Renal cortical epithelial cell (primary cell): ENCODE results near the gene ZMIZ1. TPM values are rescaled to one million over a fixed set of nuclear protein-coding genes. Genes with fewer than 3 reads are reported as not detected.

Source experiments
- DNase-seq: peaks from one replicate; pipeline ENCODE4 v3.0.0-alpha.2; 2011; ENCODE audit warnings: low read depth
- total RNA-seq: library from RNA; depleted of rRNA; stranded (reverse); fragments of >200 nt; gene quantifications from 2 replicates; pipeline ENCODE4 v1.2.3, GENCODE V29; 2014

Gene ZMIZ1
- total RNA-seq, 1 donor from 2014 or later: 45.0 TPM

DNA sequence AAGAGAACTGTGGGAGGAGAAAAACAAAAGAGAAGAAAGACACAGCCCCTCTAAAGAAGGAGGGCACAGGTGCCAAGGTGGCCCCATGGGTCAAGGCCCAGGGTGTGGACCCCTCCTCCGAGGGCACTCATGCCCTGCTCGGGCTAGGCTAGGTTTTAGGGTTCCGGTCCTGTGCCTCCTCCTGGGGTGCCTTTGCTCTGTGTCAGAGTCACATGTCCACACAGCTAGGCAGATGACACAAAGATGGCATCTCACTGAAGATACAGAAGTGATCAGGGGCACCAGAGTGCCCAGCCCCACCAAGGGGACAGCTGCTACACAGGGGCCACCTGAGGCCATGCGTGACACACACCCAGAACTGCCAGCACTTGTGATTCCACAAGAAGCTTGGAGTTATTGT is 162.1 kb downstream of the ZMIZ1 start:
- no peak for DNase-seq

- DNase-seq: no peak
Measured at GRCh38 chr10:79231908-79232307, 163.1 kb downstream of the ZMIZ1 start.

- DNase-seq: no peak
Measured at GRCh38 chr10:79232864-79233263, 164.1 kb downstream of the ZMIZ1 start.

DNA sequence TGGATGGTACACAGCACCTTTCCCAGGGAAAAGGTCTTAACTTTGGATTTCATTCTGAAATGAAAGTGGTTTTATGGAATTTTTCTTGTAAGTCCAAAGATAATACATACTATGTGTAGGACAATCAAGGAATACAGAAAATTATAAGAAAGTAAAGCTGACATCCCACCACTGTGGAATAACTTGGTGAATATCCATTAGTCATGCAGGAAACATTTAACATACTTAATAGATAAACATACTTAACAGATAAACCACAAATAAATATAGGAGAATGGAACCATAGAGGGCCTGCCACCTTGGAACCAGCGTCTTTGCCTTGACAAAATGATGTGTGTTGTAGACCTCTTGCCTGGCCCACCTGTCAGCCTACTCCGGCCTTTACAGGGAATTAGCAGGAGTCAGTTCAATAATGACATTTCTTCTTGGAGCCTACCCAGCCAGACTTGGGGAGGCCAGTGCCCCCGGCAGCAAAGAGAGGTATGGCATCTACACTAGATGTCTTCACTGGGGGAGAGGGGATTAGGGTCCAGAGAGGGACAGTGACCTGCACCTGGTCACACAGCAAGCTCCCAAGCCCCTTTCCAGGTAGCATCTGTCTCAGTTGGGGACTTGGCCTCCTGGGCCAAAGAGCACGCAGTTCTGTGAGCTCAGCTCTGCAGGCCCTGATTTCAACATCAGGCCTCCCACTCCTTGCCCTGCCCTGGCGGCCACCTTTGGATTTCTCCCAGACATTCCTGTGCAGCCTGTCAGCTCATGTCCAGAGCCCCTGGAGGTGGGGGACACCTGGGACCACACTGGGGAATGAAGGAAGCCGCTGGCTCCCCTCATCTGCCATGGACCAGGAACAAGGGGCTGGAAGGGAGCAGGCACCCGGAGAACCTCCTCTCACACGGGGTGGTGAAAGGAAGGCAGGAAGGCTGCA is 165.9 kb downstream of the ZMIZ1 start:
- DNase-seq: no peak

DNA sequence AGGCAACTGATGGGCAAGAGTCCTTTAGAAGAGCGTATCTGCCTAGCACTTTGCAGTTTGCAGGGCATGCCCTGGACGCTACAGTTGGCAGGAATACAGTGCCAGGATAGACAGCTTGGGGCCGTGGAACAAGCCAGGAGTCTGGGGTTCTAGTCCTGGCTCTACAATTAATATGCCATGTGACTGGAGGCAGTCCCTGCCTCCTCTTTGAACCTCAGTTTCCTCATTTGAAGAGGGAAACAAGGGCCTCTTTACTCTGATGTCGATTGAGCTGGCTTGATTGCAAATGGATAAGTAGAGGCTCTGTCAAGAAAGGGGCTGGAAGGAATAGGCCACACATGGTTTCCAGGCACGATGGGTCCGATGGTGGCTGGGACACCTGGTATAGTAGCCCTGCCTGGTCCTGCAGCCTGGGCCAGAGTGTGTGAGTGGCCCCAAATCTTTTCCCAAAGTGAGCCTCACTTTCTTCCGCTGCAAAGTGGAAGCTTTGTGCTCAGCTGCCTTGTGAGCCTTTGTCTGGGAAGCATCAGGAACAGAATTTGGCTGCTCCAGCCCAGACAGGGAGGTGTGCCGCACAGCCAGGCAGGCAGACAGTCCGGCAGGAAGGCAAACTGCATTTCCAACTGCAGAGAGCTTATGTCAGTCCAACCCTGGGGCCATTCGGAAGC is 167.1 kb downstream of the ZMIZ1 start:
- no peak for DNase-seq

- no peak for DNase-seq
Measured at GRCh38 chr10:79236433-79236765, 167.6 kb downstream of the ZMIZ1 start.

GRCh38 chr10:79237454-79238157 is 168.8 kb downstream of the ZMIZ1 start:
- no peak for DNase-seq

- DNase-seq: no peak
Measured at GRCh38 chr10:79238158-79238520, 169.4 kb downstream of the ZMIZ1 start.

- peak; percentile 13 for DNase-seq
Measured at GRCh38 chr10:79238606-79239005, 169.8 kb downstream of the ZMIZ1 start.

- DNase-seq: no peak
Measured at GRCh38 chr10:79239275-79239779, 170.6 kb downstream of the ZMIZ1 start.

DNA sequence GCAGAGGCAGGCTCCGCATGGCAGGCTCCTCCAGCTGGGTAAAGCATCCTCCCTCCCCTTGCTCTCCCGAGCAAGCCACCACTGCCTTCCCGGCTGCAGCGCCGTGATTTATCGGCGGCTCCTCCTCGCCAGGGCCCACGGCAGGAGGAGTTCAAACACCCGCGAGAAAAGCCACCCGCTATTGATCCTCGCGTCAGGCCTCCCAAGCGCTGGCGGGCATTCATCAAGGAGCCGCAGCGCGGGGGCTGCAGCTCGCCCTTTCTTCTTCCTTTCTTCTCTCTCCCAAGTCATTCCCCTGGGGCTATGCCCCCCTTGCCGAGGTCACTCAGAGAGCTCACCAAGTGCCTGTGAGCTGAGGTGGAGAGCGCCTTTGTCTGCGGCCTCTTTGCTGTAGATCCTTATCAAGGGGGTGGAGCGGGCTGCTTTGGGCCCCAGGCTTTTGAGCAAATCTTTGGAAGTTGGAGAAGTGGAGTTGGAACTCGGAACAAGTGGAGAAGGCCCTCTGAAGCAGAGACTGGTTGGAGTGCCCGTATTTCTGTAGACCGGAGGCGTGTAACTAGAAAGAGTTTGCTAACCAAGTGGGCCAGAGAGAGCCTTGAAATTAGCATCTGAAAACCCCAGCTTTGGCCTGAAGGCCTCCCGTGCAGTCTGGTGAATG is 171.3 kb downstream of the ZMIZ1 start:
- no peak for DNase-seq

GRCh38 chr10:79241629-79241989 is 172.8 kb downstream of the ZMIZ1 start:
- no peak for DNase-seq

- no peak for DNase-seq
Measured at GRCh38 chr10:79241990-79242619, 173.3 kb downstream of the ZMIZ1 start.

DNA sequence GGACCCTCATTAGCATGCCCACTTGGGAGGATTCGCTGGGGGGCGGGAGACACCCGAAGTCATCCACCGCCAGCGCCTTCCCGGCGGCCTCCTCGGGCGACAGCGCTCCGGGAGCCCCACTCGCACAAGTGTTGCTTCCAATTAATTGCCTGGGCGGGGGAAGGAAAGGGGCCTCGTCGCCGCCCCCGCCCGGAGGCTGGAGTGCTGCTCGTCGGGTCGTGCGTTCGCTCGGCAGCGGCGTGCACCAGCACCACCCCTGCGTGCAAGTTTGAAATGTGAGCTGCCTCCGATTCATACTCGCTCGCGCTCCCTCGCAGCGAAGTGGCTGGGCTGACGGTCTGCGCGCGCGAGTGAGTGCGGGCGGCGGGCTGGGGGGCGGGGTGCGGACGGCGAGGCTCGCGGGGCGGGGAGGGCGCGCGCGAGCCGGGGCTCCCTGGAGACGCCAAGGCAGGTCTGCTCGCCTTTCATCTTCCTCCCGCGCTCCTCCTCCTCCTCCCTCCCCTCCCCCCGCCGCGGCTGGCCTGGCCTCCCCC is 173.9 kb downstream of the ZMIZ1 start:
- no peak for DNase-seq

GRCh38 chr10:79243181-79244067 is 174.7 kb downstream of the ZMIZ1 start:
- no peak for DNase-seq

GRCh38 chr10:79244068-79244442 is 175.3 kb downstream of the ZMIZ1 start:
- DNase-seq: no peak

DNA sequence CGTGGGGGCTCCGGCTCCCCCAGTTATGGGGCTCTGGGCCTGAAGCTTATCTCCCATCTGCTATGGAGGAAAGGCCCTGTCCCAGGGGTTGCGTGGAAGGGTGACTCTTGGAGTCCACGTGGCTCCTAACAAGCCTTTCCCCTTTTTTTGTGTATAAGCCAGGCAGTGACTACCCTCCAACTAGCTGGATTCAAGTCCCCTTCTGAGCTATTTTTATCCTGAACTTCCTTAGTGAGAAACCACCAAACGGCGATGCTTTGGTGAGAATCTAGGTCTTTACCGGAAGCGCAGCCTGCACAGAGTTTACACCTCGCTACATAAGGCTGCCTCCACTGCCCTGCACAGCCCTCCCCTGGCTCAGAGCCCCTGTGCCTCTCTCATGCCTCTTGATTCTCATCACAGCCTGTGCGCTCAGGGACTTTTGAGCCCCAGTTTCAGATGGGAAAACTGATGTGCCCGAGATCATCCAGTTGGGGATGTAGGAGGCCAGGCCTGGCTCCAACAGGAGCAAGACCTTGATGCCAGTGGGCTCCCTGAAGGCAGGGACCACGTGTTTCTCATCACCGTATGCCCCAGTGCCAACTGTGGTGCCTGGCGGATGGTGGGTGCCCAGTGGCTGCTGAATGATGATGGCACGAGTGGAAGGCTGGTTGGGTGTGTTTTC is 176.2 kb downstream of the ZMIZ1 start:
- no peak for DNase-seq

DNA sequence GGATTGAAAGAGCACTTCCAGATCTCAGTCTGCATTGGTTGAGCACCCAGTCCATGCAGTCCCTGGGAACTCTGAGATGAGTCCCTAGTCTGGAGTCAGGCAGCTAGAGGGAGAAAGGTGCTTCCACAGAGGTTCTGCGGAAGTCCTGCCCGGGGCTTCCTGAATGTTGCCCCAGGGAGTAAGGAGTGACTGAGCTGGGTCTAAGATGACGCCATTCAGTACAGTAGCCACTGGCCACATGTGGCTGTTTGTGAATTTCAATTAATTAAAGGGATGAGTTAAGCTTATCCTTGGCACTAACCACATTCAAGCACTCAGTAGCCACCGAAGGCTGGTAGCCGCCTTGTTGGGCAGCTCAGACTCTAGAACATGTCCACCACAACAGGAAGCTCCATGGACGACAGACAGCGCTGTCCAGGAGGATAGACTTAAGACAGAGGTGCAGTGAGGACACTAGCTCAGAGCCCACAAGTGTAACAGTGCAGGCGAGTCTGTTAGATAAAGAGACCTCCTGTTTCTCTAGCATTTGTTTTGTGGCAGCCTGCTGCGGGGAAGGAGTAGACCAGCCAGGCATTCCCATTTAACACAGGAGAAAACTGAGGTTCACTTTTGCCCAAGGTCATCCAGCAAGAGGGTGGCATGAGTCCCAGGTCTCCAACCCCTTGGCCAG is 176.9 kb downstream of the ZMIZ1 start:
- DNase-seq: no peak

GRCh38 chr10:79246209-79246581 is 177.4 kb downstream of the ZMIZ1 start:
- no peak for DNase-seq
